ENCODE measurements around the gene NDFIP2.
A peak's percentile ranks its signal among the peaks of the same experiment; 100 is the strongest.

Gene NDFIP2

GRCh38 chr13:79462895-79463294 lies 18.1 kb upstream of the NDFIP2 start:
- DNase-seq, result no peak

- no peak for DNase-seq
These were observed 17.4 kb upstream of the NDFIP2 start for GRCh38 chr13:79463604-79464003.

DNA sequence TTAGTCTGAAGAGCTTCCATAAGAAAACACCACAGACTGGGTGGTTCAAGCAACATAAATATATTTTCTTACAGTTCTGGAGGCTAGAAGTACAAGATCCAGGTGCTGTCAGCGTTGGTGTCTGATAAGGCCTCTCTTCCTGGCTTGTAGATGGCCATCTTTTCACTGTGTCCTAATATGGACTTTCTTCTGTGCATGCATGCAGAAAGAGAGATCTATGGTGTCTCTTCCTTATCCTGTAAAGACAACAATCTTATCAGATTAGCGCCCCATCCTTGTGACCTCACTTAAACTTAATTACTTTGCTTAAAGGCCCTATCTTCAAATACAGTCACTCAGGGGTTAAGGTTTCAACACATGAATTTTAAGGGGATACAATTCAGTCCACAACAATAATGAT lies 14.1 kb upstream of the NDFIP2 start:
- DNase-seq, result no peak

DNA sequence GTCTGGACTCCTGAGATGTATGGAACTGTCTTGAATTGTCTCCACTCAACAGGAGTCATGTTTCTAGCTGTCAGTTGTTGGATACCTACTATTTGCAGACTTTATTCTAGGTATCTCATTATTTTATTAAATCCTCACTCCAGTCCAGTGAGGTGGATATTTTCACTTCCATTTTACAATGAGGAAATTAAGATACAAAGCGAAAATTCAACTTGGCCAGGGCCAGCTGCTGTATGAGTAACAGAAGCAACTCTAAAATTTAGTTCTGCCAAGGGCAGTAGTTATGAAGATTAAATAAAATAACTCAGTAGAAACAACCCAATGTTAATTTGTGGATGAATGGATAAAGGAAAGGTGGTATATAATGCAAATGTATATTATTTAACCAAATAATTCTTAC lies 12.6 kb upstream of the NDFIP2 start:
- no peak for DNase-seq

DNA sequence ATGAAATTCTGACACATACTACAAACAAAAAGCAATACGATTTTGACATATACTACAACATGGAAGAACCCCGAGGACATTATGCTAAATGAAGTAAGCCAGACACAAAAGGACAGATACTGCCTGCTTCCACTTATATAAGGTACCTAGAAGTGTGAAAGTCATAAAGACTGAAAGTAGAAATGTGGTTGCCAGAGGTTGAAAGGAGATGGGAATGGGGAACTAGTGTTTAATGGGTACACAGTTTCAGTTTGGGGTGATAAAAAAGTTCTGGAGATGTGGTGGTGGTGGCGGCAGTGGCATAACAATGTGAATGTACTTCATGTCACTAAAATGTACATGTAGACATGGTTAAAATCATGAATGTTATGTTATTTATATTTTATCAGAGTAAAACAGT lies 12.1 kb upstream of the NDFIP2 start:
- DNase-seq, result no peak

DNA sequence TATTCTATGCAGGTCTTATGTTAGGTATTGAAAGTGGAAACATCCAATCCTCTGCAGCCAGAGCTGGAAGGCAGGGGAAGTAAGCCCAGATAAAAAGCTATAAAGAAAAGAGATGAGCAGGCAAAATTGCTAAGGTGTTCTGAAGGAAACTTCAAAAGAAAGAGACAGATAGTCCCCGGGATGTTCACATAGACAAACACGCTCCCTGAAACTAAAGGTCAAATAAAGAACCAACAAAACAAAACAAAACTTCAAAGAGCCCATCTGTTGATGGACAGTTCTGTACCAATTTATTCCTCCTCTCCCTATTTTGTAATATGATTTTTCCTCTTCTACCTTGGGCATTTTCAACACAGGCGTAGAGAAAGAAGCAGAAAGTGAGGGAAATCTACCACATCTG lies 11.3 kb upstream of the NDFIP2 start:
- DNase-seq, result no peak

- no peak for DNase-seq
These were observed 10.3 kb upstream of the NDFIP2 start for GRCh38 chr13:79470666-79471065.

GRCh38 chr13:79475569-79475968 lies 5.4 kb upstream of the NDFIP2 start:
- DNase-seq, result no peak

DNA sequence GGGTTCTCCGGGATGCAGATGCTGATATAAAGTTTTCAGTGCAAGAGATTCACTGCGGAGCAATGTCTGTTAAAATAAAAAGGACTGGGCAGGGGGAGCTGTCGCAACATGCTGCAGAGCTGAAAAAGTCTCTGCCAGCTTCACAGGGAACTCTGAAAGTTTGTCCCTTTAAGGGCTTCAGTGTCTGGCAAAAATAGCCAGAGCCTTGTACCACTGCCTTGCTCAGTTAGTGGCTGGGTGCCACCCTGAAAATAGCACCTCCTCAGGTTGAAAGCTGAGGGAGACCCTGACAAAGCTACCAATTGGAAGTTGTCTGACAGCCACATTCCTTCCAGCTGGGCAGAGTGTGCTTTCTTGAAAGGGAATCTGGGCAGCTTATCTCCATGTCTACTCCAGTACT lies 3.0 kb upstream of the NDFIP2 start:
- DNase-seq, result no peak

DNA sequence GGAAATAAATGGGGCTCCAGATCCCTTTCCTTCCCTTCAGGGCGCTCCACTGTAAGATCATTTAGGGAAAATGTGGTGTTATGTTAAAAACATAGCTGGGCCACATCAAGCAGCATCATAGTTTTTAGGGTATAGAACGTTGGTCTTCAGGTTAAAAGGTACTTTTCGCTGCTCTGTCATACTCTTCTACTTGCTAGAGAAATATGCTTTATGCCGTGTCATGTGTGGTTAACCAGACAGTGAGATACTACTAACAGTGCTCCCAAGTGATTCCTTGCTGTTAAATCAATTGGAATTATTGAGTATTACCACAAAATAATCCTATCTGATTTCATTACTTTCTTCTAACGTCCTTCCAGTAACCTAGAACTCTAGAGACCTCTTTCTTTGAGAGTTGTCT lies 1.1 kb upstream of the NDFIP2 start:
- no peak for DNase-seq

DNA sequence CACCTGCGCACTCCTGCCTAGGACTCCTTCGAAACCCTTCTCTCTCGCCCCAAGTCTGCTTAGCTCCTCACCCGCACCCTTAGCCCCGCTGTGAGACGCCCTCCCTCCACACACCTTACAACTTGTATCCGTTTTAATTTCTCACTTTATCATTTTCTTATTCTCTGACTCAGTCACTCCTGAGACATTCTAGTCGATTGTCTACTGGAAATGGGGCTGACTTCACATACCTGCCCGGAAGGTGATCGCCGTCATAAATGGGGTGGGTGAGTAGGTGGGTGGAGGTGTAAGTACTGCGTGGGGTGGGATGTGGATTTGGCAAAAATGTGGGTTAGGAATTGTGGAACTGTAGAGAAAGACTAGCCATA lies 714 bp downstream of the NDFIP2 start:
- DNase-seq, result peak; percentile 81 to 84

- DNase-seq, result no peak
These were observed 1.5 kb downstream of the NDFIP2 start for GRCh38 chr13:79482281-79482970.

DNA sequence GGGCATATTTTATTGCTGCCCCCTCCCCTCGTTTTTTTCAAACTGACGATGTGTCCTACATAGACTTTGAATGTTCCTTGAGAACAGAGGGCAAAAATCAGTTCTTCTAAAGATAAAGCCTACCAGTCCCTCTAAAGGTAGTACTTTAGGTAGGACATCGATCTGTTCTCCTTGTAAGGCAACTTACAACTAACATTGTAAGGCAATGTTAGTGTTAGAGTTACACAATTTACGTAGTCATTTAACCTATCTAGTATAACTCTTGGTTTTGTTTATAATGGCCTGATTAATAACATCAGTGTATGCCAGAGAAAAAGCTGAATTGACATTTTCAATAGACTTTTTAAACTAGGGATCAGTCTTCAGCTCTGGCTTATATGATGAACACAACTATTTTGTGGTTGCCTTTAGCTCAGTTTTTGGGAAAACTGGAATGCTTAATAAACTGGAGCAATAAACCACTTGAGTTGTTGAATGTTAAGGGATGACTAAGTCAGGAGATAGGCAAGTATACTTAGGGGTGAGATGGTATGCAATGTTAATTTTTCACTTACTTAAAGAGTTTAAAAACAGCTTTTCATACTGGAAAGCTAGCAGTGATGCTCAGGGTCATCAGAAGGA lies 2.2 kb downstream of the NDFIP2 start:
- no peak for DNase-seq

- no peak for DNase-seq
These were observed 4.3 kb downstream of the NDFIP2 start for GRCh38 chr13:79485014-79485811.

- no peak for DNase-seq
These were observed 5.7 kb downstream of the NDFIP2 start for GRCh38 chr13:79486433-79487188.

GRCh38 chr13:79490326-79490725 lies 9.4 kb downstream of the NDFIP2 start:
- no peak for DNase-seq

DNA sequence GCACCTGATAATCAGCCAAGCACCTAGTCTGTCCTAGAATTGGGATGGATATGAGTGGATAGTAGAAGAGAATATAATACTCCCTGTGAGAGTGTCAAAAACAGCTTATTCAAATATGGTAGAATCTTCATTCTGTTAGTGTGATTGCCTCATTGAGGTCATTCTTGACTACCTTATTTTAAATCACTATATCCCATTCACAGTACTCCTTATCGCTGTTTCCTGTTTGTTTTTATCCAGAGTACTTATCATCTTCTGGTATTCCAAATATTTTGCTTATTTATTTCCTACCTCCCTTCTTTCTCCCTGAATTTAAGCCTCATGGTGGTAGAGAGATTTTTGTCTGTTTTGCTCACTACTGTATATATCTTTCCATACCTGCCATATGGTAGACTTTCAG lies 9.9 kb downstream of the NDFIP2 start:
- DNase-seq, result no peak

GRCh38 chr13:79491715-79492114 lies 10.8 kb downstream of the NDFIP2 start:
- DNase-seq, result no peak

DNA sequence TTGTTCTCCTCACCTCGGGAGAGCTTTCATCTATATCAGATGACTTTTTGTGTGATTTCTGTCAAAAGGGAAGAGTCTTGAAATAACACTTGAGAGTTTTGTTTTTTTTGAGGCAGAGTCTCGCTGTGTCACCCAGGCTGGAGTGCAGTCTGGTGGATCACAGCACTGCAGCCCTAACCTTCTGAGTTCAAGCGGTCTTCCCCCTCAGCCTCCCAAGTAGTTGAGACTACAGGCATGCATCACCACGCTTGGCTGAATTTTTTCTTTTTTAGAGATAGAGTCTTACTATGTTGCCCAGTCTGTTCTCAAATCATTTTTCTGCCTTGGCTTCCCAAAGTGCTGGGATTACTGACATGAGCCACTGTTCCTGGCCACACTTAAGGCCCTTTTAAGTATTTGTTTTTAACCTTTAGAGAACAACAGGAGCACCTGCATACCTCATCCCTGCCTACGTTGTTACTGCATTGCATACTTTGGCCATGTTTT lies 11.4 kb downstream of the NDFIP2 start:
- DNase-seq, result peak; percentile 43 to 51

GRCh38 chr13:79492918-79493594 lies 12.1 kb downstream of the NDFIP2 start:
- DNase-seq, result no peak

- DNase-seq, result no peak
These were observed 15.2 kb downstream of the NDFIP2 start for GRCh38 chr13:79496188-79496587.

- DNase-seq, result no peak
These were observed 16.1 kb downstream of the NDFIP2 start for GRCh38 chr13:79497064-79497463.

DNA sequence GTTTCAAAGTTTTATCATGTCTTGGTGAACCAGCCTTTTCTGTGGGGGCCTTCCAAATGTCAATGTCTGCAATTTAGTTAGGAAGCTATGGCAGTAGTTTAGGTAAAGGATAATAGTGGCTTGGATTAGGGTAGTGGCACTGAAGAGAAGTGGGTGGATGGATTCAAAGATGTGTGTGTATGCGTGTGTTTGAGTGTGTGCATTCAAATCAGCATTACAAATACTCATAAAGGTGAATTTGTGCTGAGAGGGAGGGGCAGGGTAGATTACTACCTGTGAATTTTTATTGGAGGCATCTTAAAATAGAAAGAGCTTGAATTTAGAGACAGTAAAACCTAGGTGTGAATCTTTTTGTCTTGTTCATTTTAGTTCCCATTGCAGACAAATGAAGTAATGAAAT lies 16.9 kb downstream of the NDFIP2 start:
- no peak for DNase-seq
